GM23338 (cell line): ENCODE data around the gene PNKP. TPM values are rescaled to one million over a fixed set of nuclear protein-coding genes. Genes with fewer than 3 reads are reported as not detected.
A peak's percentile ranks its signal among the peaks of the same experiment; 100 is the strongest.

Experiments used
- ATAC-seq: fragments of 200-7000 bp; cut with Tn5 transposase; 3 replicates; pipeline ENCODE4 v1.9.1; 2020
- DNase-seq: peaks from one replicate; pipeline ENCODE4 v3.0.0-alpha.2; 2015; ENCODE audit warnings: low spot score
- H2AFZ ChIP-seq: fragments of 200-600 bp; sonication (generic); 2 replicates; pipeline ENCODE4 v1.8.0; 2016; ENCODE audit warnings: antibody characterized with exemption, mild to moderate bottlenecking, moderate library complexity
- H3F3A ChIP-seq: fragments of 200-600 bp; sonication (generic); replicated peaks from 2 replicates; pipeline ENCODE4 v1.8.0; 2017; ENCODE audit warnings: antibody characterized with exemption, mixed run types, low read depth
- H3K27ac ChIP-seq: fragments of 200-600 bp; sonication (generic); 2 replicates; pipeline ENCODE4 v1.6.1; 2016; ENCODE audit warnings: low read depth
- H3K27me3 ChIP-seq: fragments of 200-600 bp; sonication (generic); 2 replicates; pipeline ENCODE4 v1.8.0; 2016; ENCODE audit warnings: mild to moderate bottlenecking, mixed run types, moderate library complexity; ENCODE audit not compliant: insufficient read depth
- H3K36me3 ChIP-seq: fragments of 200-600 bp; sonication (generic); 2 replicates; pipeline ENCODE4 v1.8.0; 2016; ENCODE audit warnings: mild to moderate bottlenecking; ENCODE audit not compliant: insufficient read depth
- H3K4me1 ChIP-seq: fragments of 200-600 bp; sonication (generic); 2 replicates; pipeline ENCODE4 v1.8.0; 2016; ENCODE audit warnings: mild to moderate bottlenecking, moderate library complexity; ENCODE audit not compliant: insufficient read depth
- H3K4me2 ChIP-seq: fragments of 200-600 bp; sonication (generic); 2 replicates; pipeline ENCODE4 v1.7.1; 2017; ENCODE audit warnings: mixed run types
- H3K4me3 ChIP-seq: fragments of 200-600 bp; sonication (generic); 2 replicates; pipeline ENCODE4 v1.6.1; 2016; ENCODE audit warnings: mixed run types
- H3K79me2 ChIP-seq: fragments of 200-600 bp; sonication (generic); replicated peaks from 2 replicates; pipeline ENCODE4 v1.8.0; 2017; ENCODE audit warnings: mild to moderate bottlenecking; ENCODE audit not compliant: insufficient read depth
- H3K9me2 ChIP-seq: fragments of 200-600 bp; sonication (generic); 2 replicates; pipeline ENCODE4 v1.8.0; 2017; ENCODE audit not compliant: insufficient read depth
- H4K20me1 ChIP-seq: fragments of 200-600 bp; sonication (generic); replicated peaks from 2 replicates; pipeline ENCODE4 v1.8.0; 2017; ENCODE audit warnings: mild to moderate bottlenecking; ENCODE audit not compliant: insufficient read depth
- H3K27ac Mint-ChIP-seq: 2 replicates; pipeline ENCODE4 v1.8.0; 2020; ENCODE audit warnings: inconsistent platforms, mild to moderate bottlenecking, moderate library complexity, mixed read lengths
- H3K27me3 Mint-ChIP-seq: 3 replicates; pipeline ENCODE4 v1.8.0; 2022; ENCODE audit warnings: low read depth, mild to moderate bottlenecking, moderate library complexity, mixed read lengths, inconsistent platforms; ENCODE audit not compliant: insufficient read depth, poor library complexity
- H3K36me3 Mint-ChIP-seq: 3 replicates; pipeline ENCODE4 v1.8.0; 2021; ENCODE audit warnings: low read depth, mild to moderate bottlenecking, inconsistent platforms, moderate library complexity, mixed read lengths
- H3K4me1 Mint-ChIP-seq: 3 replicates; pipeline ENCODE4 v1.8.0; 2020; ENCODE audit warnings: mild to moderate bottlenecking, inconsistent platforms, mixed read lengths
- H3K4me3 Mint-ChIP-seq: 3 replicates; pipeline ENCODE4 v1.8.0; 2021; ENCODE audit warnings: moderate library complexity, mild to moderate bottlenecking, inconsistent platforms, mixed read lengths
- H3K9me3 Mint-ChIP-seq: 3 replicates; pipeline ENCODE4 v1.8.0; 2020; ENCODE audit warnings: moderate library complexity, mild to moderate bottlenecking, inconsistent platforms, mixed read lengths
- CREB1 ChIP-seq: fragments of 250-450 bp; sonication (Bioruptor Pico); IDR thresholded peaks from 2 replicates; pipeline ENCODE4 v1.5.0; 2020; ENCODE audit warnings: low read depth, mild to moderate bottlenecking, moderate library complexity
- EZH2 ChIP-seq: fragments of 200-600 bp; sonication (generic); IDR thresholded peaks from one replicate; pipeline ENCODE4 v1.8.0; 2017; ENCODE audit warnings: antibody characterized with exemption, mild to moderate bottlenecking, low read depth; ENCODE audit not compliant: unreplicated experiment
- EZH2phosphoT487 ChIP-seq: fragments of 200-600 bp; sonication (generic); IDR thresholded peaks from one replicate; pipeline ENCODE4 v1.8.1; 2018; ENCODE audit warnings: antibody characterized with exemption; ENCODE audit not compliant: unreplicated experiment
- JUNB ChIP-seq: IDR thresholded peaks from one replicate; pipeline ENCODE4 v1.6.1; 2016; ENCODE audit warnings: antibody characterized with exemption; ENCODE audit not compliant: unreplicated experiment
- NANOG ChIP-seq: IDR thresholded peaks from 2 replicates; pipeline ENCODE4 v1.6.1; 2016; ENCODE audit warnings: antibody characterized with exemption, borderline replicate concordance
- POLR2AphosphoS5 ChIP-seq: IDR thresholded peaks from 2 replicates; pipeline ENCODE4 v1.6.1; 2016; ENCODE audit warnings: antibody characterized with exemption, low read depth
- STAT1 ChIP-seq: IDR thresholded peaks from one replicate; pipeline ENCODE4 v1.6.1; 2016; ENCODE audit warnings: antibody characterized with exemption; ENCODE audit not compliant: unreplicated experiment
- ZNF114 ChIP-seq: fragments of 250-450 bp; sonication (Bioruptor Pico); IDR thresholded peaks from 2 replicates; pipeline ENCODE4 v1.5.0; 2020; ENCODE audit warnings: mild to moderate bottlenecking, moderate library complexity
- ZNF331 ChIP-seq: fragments of 250-450 bp; sonication (Bioruptor Pico); IDR thresholded peaks from 2 replicates; pipeline ENCODE4 v1.5.0; 2020; ENCODE audit warnings: low read depth, mild to moderate bottlenecking, moderate library complexity
- polyA plus RNA-seq: library from polyadenylated mRNA; unstranded; fragments of >200 nt; fragmentation: Nextera tagmentation; extraction: Ambion mirVana; gene quantifications from 2 replicates; pipeline ENCODE4 v1.2.1, GENCODE V29; 2016
- total RNA-seq: library from RNA; depleted of rRNA; stranded (reverse); fragments of >200 nt; shearing (Covaris generic); gene quantifications from 2 replicates; pipeline ENCODE4 v1.2.3, GENCODE V29; 2014
- TF ChIP-seq, protein P1 (sequence below), 2 experiments: fragments of 200-600 bp in 1 of 2; sonication (generic) in 1 of 2; conservative IDR thresholded peaks; 2 replicates each; pipeline versions ENCODE4 v1.5.1 to v1.6.1; 2016 to 2017; ENCODE audit warnings: antibody characterized with exemption in 2 of 2, low read depth in 2 of 2, mild to moderate bottlenecking in 2 of 2, moderate library complexity in 1 of 2
- TF ChIP-seq, protein P2 (sequence below): fragments of 250-450 bp; sonication (Bioruptor Pico); IDR thresholded peaks from 2 replicates; pipeline ENCODE4 v1.5.0; 2020; ENCODE audit warnings: mild to moderate bottlenecking, moderate library complexity
- TF ChIP-seq, protein P3 (sequence below): IDR thresholded peaks from one replicate; pipeline ENCODE4 v1.6.1; 2018; ENCODE audit warnings: antibody characterized with exemption; ENCODE audit not compliant: unreplicated experiment
- TF ChIP-seq, protein P4 (sequence below): IDR thresholded peaks from 2 replicates; pipeline ENCODE4 v1.6.1; 2016; ENCODE audit warnings: antibody characterized with exemption

Gene PNKP
- total and polyA plus RNA-seq, 2 experiments from 2014 or later, result 99.6 to 109 TPM

DNA sequence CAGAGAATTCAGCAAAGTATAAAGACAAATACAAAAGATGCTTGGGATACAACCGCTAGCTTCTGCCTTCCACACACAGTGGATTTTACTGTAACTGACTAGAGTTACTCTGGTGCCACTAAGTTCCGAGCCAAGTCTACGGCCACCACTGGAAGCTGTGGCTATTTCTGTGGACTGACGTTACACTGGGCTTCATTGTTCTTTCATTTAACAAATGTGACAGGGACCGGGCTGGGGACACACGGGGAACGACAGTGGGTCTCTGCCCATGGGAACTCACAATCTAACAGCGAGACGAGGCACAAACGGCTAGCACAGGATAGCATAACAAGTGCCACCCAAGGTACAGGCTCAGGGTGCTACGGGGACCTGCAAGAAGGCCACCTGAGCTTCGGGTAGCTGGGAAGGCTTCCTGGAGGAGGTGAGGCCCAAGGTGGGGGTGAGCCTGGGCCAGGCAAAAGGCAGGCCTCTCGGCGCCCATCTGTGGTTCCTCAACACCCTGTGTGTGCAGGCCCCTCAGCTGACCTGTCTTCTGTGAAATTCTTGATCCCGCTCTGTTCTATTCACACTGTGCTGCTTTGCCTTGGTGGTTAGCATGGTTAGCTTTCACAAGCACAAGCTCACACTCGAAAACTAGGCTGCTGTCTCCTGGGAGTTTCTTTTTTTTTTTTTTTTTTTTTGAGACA is 39.6 kb upstream of the PNKP start:
- DNase-seq (no peak), ATAC-seq (peak; percentile 9; the same call in 2 of the 3 replicates)
- H3K27me3 ChIP-seq, result no peaks in the 10 kb centered on the region
- peaks cover 12% of the 10 kb centered on the region; the same call in 1 of the 2 replicates for H3F3A ChIP-seq
- Mint-ChIP-seq H3K4me3 (no peak overlapping the region), H3K4me1 (peaks cover 19% of the 10 kb centered on the region), H3K27me3 (peaks cover 21% of the 10 kb centered on the region), H3K9me3 (no peaks in the 10 kb centered on the region; the same call in 2 of the 3 replicates), H3K27ac (no peak overlapping the region), H3K36me3 (peaks cover 56% of the 10 kb centered on the region)
- peaks cover 27% of the 10 kb centered on the region for H4K20me1 ChIP-seq
- H3K27ac ChIP-seq, result no peak overlapping the region
- H3K4me3 ChIP-seq, result no peak overlapping the region
- H3K9me2 ChIP-seq, result no peaks in the 10 kb centered on the region
- peaks cover 10% of the 10 kb centered on the region for H3K4me1 ChIP-seq
- peaks cover 2% of the 10 kb centered on the region; the same call in 1 of the 2 replicates for H3K79me2 ChIP-seq
- H3K36me3 ChIP-seq, result peaks cover 3% of the 10 kb centered on the region; the same call in 1 of the 2 replicates
- H2AFZ ChIP-seq, result no peak overlapping the region
- H3K4me2 ChIP-seq, result 0 out of 2 replicates have a peak overlapping the region, but pooled peaks have one; percentile 47
- TF ChIP-seq, protein P1, sequence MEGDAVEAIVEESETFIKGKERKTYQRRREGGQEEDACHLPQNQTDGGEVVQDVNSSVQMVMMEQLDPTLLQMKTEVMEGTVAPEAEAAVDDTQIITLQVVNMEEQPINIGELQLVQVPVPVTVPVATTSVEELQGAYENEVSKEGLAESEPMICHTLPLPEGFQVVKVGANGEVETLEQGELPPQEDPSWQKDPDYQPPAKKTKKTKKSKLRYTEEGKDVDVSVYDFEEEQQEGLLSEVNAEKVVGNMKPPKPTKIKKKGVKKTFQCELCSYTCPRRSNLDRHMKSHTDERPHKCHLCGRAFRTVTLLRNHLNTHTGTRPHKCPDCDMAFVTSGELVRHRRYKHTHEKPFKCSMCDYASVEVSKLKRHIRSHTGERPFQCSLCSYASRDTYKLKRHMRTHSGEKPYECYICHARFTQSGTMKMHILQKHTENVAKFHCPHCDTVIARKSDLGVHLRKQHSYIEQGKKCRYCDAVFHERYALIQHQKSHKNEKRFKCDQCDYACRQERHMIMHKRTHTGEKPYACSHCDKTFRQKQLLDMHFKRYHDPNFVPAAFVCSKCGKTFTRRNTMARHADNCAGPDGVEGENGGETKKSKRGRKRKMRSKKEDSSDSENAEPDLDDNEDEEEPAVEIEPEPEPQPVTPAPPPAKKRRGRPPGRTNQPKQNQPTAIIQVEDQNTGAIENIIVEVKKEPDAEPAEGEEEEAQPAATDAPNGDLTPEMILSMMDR (conservative IDR thresholded peaks at IDR 0.05; ENCODE audit: low read depth in 2 of 2), result no peak
- TF ChIP-seq, protein P2, sequence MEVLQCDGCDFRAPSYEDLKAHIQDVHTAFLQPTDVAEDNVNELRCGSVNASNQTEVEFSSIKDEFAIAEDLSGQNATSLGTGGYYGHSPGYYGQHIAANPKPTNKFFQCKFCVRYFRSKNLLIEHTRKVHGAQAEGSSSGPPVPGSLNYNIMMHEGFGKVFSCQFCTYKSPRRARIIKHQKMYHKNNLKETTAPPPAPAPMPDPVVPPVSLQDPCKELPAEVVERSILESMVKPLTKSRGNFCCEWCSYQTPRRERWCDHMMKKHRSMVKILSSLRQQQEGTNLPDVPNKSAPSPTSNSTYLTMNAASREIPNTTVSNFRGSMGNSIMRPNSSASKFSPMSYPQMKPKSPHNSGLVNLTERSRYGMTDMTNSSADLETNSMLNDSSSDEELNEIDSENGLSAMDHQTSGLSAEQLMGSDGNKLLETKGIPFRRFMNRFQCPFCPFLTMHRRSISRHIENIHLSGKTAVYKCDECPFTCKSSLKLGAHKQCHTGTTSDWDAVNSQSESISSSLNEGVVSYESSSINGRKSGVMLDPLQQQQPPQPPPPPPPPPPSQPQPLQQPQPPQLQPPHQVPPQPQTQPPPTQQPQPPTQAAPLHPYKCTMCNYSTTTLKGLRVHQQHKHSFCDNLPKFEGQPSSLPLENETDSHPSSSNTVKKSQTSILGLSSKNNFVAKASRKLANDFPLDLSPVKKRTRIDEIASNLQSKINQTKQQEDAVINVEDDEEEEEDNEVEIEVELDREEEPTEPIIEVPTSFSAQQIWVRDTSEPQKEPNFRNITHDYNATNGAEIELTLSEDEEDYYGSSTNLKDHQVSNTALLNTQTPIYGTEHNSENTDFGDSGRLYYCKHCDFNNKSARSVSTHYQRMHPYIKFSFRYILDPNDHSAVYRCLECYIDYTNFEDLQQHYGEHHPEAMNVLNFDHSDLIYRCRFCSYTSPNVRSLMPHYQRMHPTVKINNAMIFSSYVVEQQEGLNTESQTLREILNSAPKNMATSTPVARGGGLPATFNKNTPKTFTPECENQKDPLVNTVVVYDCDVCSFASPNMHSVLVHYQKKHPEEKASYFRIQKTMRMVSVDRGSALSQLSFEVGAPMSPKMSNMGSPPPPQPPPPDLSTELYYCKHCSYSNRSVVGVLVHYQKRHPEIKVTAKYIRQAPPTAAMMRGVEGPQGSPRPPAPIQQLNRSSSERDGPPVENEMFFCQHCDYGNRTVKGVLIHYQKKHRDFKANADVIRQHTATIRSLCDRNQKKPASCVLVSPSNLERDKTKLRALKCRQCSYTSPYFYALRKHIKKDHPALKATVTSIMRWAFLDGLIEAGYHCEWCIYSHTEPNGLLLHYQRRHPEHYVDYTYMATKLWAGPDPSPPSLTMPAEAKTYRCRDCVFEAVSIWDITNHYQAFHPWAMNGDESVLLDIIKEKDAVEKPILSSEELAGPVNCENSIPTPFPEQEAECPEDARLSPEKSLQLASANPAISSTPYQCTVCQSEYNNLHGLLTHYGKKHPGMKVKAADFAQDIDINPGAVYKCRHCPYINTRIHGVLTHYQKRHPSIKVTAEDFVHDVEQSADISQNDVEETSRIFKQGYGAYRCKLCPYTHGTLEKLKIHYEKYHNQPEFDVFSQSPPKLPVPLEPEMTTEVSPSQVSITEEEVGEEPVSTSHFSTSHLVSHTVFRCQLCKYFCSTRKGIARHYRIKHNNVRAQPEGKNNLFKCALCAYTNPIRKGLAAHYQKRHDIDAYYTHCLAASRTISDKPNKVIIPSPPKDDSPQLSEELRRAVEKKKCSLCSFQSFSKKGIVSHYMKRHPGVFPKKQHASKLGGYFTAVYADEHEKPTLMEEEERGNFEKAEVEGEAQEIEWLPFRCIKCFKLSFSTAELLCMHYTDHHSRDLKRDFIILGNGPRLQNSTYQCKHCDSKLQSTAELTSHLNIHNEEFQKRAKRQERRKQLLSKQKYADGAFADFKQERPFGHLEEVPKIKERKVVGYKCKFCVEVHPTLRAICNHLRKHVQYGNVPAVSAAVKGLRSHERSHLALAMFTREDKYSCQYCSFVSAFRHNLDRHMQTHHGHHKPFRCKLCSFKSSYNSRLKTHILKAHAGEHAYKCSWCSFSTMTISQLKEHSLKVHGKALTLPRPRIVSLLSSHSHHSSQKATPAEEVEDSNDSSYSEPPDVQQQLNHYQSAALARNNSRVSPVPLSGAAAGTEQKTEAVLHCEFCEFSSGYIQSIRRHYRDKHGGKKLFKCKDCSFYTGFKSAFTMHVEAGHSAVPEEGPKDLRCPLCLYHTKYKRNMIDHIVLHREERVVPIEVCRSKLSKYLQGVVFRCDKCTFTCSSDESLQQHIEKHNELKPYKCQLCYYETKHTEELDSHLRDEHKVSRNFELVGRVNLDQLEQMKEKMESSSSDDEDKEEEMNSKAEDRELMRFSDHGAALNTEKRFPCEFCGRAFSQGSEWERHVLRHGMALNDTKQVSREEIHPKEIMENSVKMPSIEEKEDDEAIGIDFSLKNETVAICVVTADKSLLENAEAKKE (CRISPR knock-in tag), result no peak
- TF ChIP-seq, protein P3, sequence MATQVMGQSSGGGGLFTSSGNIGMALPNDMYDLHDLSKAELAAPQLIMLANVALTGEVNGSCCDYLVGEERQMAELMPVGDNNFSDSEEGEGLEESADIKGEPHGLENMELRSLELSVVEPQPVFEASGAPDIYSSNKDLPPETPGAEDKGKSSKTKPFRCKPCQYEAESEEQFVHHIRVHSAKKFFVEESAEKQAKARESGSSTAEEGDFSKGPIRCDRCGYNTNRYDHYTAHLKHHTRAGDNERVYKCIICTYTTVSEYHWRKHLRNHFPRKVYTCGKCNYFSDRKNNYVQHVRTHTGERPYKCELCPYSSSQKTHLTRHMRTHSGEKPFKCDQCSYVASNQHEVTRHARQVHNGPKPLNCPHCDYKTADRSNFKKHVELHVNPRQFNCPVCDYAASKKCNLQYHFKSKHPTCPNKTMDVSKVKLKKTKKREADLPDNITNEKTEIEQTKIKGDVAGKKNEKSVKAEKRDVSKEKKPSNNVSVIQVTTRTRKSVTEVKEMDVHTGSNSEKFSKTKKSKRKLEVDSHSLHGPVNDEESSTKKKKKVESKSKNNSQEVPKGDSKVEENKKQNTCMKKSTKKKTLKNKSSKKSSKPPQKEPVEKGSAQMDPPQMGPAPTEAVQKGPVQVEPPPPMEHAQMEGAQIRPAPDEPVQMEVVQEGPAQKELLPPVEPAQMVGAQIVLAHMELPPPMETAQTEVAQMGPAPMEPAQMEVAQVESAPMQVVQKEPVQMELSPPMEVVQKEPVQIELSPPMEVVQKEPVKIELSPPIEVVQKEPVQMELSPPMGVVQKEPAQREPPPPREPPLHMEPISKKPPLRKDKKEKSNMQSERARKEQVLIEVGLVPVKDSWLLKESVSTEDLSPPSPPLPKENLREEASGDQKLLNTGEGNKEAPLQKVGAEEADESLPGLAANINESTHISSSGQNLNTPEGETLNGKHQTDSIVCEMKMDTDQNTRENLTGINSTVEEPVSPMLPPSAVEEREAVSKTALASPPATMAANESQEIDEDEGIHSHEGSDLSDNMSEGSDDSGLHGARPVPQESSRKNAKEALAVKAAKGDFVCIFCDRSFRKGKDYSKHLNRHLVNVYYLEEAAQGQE, result no peak
- TF ChIP-seq STAT1 (no peak), ZNF114 (CRISPR knock-in tag) (no peak), JUNB (no peak), EZH2 (no peak), NANOG (no peak), CREB1 (no peak), ZNF331 (CRISPR knock-in tag) (no peak), POLR2AphosphoS5 (no peak; the same call in 1 of the 2 replicates), EZH2phosphoT487 (no peak)
- TF ChIP-seq, protein P4, sequence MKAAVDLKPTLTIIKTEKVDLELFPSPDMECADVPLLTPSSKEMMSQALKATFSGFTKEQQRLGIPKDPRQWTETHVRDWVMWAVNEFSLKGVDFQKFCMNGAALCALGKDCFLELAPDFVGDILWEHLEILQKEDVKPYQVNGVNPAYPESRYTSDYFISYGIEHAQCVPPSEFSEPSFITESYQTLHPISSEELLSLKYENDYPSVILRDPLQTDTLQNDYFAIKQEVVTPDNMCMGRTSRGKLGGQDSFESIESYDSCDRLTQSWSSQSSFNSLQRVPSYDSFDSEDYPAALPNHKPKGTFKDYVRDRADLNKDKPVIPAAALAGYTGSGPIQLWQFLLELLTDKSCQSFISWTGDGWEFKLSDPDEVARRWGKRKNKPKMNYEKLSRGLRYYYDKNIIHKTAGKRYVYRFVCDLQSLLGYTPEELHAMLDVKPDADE, result no peak
